Thymus (tissue), 11 donors: ENCODE measurements around the gene FCRL5. TPM values are rescaled to one million over a fixed set of nuclear protein-coding genes. Genes with fewer than 3 reads are reported as not detected.
A peak's percentile ranks its signal among the peaks of the same experiment; 100 is the strongest.
"Not testable (repeated sequence)": the region's sequence is repeated elsewhere in the genome, so short reads cannot be mapped to it uniquely, and the experiment has no call there.

Source experiments
- DNase-seq, 9 donors: peaks; one replicate each; pipeline ENCODE4 v3.0.0-alpha.2; 2013; ENCODE audit warnings: low spot score in 9 of 9, low read depth in 6 of 9, missing footprints in 1 of 9
- H3K27ac ChIP-seq, 2 donors: one replicate each; pipeline ENCODE4 v1.5.1; 2013; ENCODE audit warnings: control low read depth in 1 of 2, low read depth in 1 of 2, low read length in 1 of 2, mild to moderate bottlenecking in 1 of 2, moderate library complexity in 1 of 2
- H3K27me3 ChIP-seq, 2 donors: one replicate each; pipeline ENCODE4 v1.5.1; 2013; ENCODE audit warnings: low read length in 1 of 2; ENCODE audit not compliant: control insufficient read depth in 2 of 2, insufficient read depth in 1 of 2
- H3K36me3 ChIP-seq, 2 donors: one replicate each; pipeline ENCODE4 v1.5.1; 2013; ENCODE audit warnings: low read length in 1 of 2, mild to moderate bottlenecking in 1 of 2, moderate library complexity in 1 of 2; ENCODE audit not compliant: control insufficient read depth in 2 of 2, insufficient read depth in 2 of 2
- H3K4me1 ChIP-seq, 2 donors: one replicate each; pipeline ENCODE4 v1.5.1; 2013; ENCODE audit warnings: low read length in 2 of 2; ENCODE audit not compliant: control insufficient read depth in 2 of 2, insufficient read depth in 2 of 2
- H3K4me3 ChIP-seq, 2 donors: one replicate each; pipeline ENCODE4 v1.5.1; 2013; ENCODE audit warnings: low read length in 2 of 2, control low read depth in 1 of 2, mild to moderate bottlenecking in 1 of 2
- H3K9me3 ChIP-seq, 2 donors: one replicate each; pipeline ENCODE4 v1.5.1; 2013; ENCODE audit warnings: low read length in 1 of 2, mild to moderate bottlenecking in 1 of 2; ENCODE audit not compliant: control insufficient read depth in 2 of 2, insufficient read depth in 1 of 2
- WGBS: extraction: QIAGEN DNeasy Blood & Tissue Kit; methylation state at CpG from one replicate; pipeline ENCODE4 v1.1.7; 2013; 5-methylcytosine and 5-hydroxymethylcytosine counted together
- polyA plus RNA-seq: library from polyadenylated mRNA; stranded (reverse); fragments of 200-250 nt; gene quantifications from one replicate; pipeline ENCODE4 v1.2.3, GENCODE V29; 2013
- total RNA-seq: library from RNA; stranded (reverse); fragments of 120-200 nt; gene quantifications from one replicate; pipeline ENCODE4 v1.2.4, GENCODE V29; 2013
- donor health status: healthy.

Gene FCRL5
- total and polyA plus RNA-seq, 2 donors = 0.80 to 8.1 TPM

GRCh38 chr1:157580179-157580827 is 28.0 kb upstream of the FCRL5 start:
- no peak overlapping the region for H3K27ac ChIP-seq
- H3K4me3 ChIP-seq = no peak overlapping the region
- peak in 8 of 9 donors; percentile 42 to 83 (median 54) for DNase-seq
- no peaks in the 10 kb centered on the region for H3K27me3 ChIP-seq
- H3K36me3 ChIP-seq = no peaks in the 10 kb centered on the region
- WGBS = 14% methylated on average over 4 of the region's 4 CpGs
- H3K9me3 ChIP-seq = peaks cover 0 to 3% of the 10 kb centered on the region in 2 donors
- H3K4me1 ChIP-seq = peaks cover 0 to 8% of the 10 kb centered on the region in 2 donors

- Histone ChIP-seq H3K9me3 (no peaks in the 10 kb centered on the region), H3K4me1 (peaks cover 0 to 8% of the 10 kb centered on the region in 2 donors), H3K4me3 (no peak overlapping the region), H3K36me3 (no peaks in the 10 kb centered on the region), H3K27me3 (no peaks in the 10 kb centered on the region), H3K27ac (no peak overlapping the region)
- WGBS = 96% methylated on average over 3 of the region's 3 CpGs
- no peak for DNase-seq
Measured at GRCh38 chr1:157577420-157577819, 25.1 kb upstream of the FCRL5 start.

- 94% methylated on average over 2 of the region's 2 CpGs for WGBS
- Histone ChIP-seq H3K4me3 (no peak overlapping the region), H3K36me3 (no peaks in the 10 kb centered on the region), H3K4me1 (no peaks in the 10 kb centered on the region), H3K9me3 (no peaks in the 10 kb centered on the region), H3K27ac (no peak overlapping the region), H3K27me3 (no peaks in the 10 kb centered on the region)
- DNase-seq = no peak
Measured at GRCh38 chr1:157575744-157576143, 23.4 kb upstream of the FCRL5 start.

- H3K27me3 ChIP-seq = no peaks in the 10 kb centered on the region
- WGBS = 96% methylated on average over 1 of the region's 1 CpG
- H3K4me1 ChIP-seq = no peaks in the 10 kb centered on the region
- no peak overlapping the region for H3K4me3 ChIP-seq
- H3K27ac ChIP-seq = no peak overlapping the region
- no peak for DNase-seq
- no peaks in the 10 kb centered on the region for H3K9me3 ChIP-seq
- H3K36me3 ChIP-seq = no peaks in the 10 kb centered on the region
Measured at GRCh38 chr1:157574836-157575235, 22.5 kb upstream of the FCRL5 start.

- Histone ChIP-seq H3K4me3 (no peak overlapping the region), H3K27ac (no peak overlapping the region), H3K36me3 (no peaks in the 10 kb centered on the region), H3K9me3 (no peaks in the 10 kb centered on the region), H3K27me3 (no peaks in the 10 kb centered on the region), H3K4me1 (peaks cover 0 to 6% of the 10 kb centered on the region in 2 donors)
- WGBS = 80% methylated on average over 14 of the region's 14 CpGs
- no peak for DNase-seq
Measured at GRCh38 chr1:157566484-157567300, 14.4 kb upstream of the FCRL5 start.

- peak overlapping the region in 1 of 2 donors; percentile 11 for H3K27ac ChIP-seq
- H3K4me1 ChIP-seq = peaks cover 0 to 6% of the 10 kb centered on the region in 2 donors
- DNase-seq = peak in 3 of 9 donors; percentile 10 to 43 (median 18)
- no peaks in the 10 kb centered on the region for H3K36me3 ChIP-seq
- H3K9me3 ChIP-seq = no peaks in the 10 kb centered on the region
- H3K4me3 ChIP-seq = no peak overlapping the region
- 14% methylated on average over 2 of the region's 2 CpGs for WGBS
- H3K27me3 ChIP-seq = no peaks in the 10 kb centered on the region
Measured at GRCh38 chr1:157562515-157562914, 10.2 kb upstream of the FCRL5 start.

- Histone ChIP-seq H3K4me1 (peaks cover 0 to 6% of the 10 kb centered on the region in 2 donors), H3K36me3 (no peaks in the 10 kb centered on the region), H3K9me3 (no peaks in the 10 kb centered on the region), H3K4me3 (no peak overlapping the region), H3K27me3 (no peaks in the 10 kb centered on the region), H3K27ac (no peak overlapping the region)
- 73% methylated on average over 2 of the region's 2 CpGs for WGBS
- DNase-seq = no peak
Measured at GRCh38 chr1:157558119-157558518, 5.8 kb upstream of the FCRL5 start.

GRCh38 chr1:157548081-157548480 is 4.2 kb downstream of the FCRL5 start:
- H3K4me1 ChIP-seq, H3K9me3 ChIP-seq, H3K27ac ChIP-seq, DNase-seq, H3K36me3 ChIP-seq, H3K4me3 ChIP-seq, H3K27me3 ChIP-seq: not testable (repeated sequence)
- WGBS = 98% methylated on average over 1 of the region's 1 CpG

- DNase-seq = no peak
Measured at GRCh38 chr1:157542676-157543075, 9.6 kb downstream of the FCRL5 start.

More at GRCh38 chr1:157542676-157543075, 9.6 kb downstream of the FCRL5 start:
- Histone ChIP-seq H3K9me3 (no peaks in the 10 kb centered on the region), H3K4me1 (no peaks in the 10 kb centered on the region), H3K27me3 (no peaks in the 10 kb centered on the region), H3K4me3 (no peak overlapping the region), H3K27ac (no peak overlapping the region), H3K36me3 (no peaks in the 10 kb centered on the region)
- WGBS = 90% methylated on average over 6 of the region's 6 CpGs
